Measurements from ENCODE around the gene PDLIM5. TPM values are rescaled to one million over a fixed set of nuclear protein-coding genes. Genes with fewer than 3 reads are reported as not detected.

PDLIM5 gene
- total and polyA plus RNA-seq, 4 donors, result 64.4 to 762 (median 228) TPM

GRCh38 chr4:94416335-94416734 lies 35.4 kb upstream of the PDLIM5 start:
- H3K9me3 ChIP-seq (ENCODE audit: control insufficient read depth, low read length), result no peaks in the 10 kb centered on the region

DNA sequence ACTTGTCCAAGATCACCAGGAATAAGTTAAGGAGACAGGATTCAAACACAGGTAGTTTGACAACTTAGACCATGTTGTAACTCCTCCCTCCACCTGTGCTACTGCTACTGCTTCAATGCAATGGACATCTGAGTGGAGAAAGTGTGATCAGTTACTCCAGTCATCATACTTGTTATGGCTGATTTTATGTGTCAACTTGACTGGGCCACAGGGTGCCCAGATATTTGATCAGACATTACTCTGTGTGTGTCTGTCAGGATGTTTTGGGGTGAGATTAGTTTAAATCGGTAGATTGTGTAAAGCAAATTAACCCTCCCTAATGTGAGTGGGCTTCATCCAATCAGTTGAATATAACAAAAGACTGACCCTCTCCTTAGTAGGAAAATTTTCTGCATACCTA lies 34.8 kb upstream of the PDLIM5 start:
- WGBS, 2 donors, result 96 to 100% methylated on average over 1 of the region's 1 CpG
- Histone ChIP-seq H3K4me1 (ENCODE audit: control insufficient read depth in 1 of 2, insufficient read depth in 2 of 2, low read length in 2 of 2) (peaks cover 2% of the 10 kb centered on the region in 2 donors), H3K27ac (ENCODE audit: low read depth in 1 of 2, low read length in 2 of 2) (no peak overlapping the region), H3K4me3 (ENCODE audit: low read length in 2 of 2) (no peak overlapping the region), H3K36me3 (ENCODE audit: control insufficient read depth in 1 of 2, insufficient read depth in 2 of 2, low read length in 1 of 2) (no peaks in the 10 kb centered on the region), H3K27me3 (ENCODE audit: control insufficient read depth in 1 of 2, insufficient read depth in 2 of 2, low read length in 1 of 2) (no peaks in the 10 kb centered on the region), H3K9me3 (ENCODE audit: control insufficient read depth, low read length) (no peaks in the 10 kb centered on the region)
- intact Hi-C loops (cut with DNase I), result no loop called here
- no peak for ATAC-seq (ENCODE audit: low FRiP score)
- no peak for DNase-seq

More at GRCh38 chr4:94416335-94416734, 35.4 kb upstream of the PDLIM5 start:
- Histone ChIP-seq H3K27ac (ENCODE audit: low read depth in 1 of 2, low read length in 2 of 2) (no peak overlapping the region), H3K4me3 (ENCODE audit: low read length in 2 of 2) (no peak overlapping the region), H3K36me3 (ENCODE audit: control insufficient read depth in 1 of 2, insufficient read depth in 2 of 2, low read length in 1 of 2) (no peaks in the 10 kb centered on the region), H3K4me1 (ENCODE audit: control insufficient read depth in 1 of 2, insufficient read depth in 2 of 2, low read length in 2 of 2) (peaks cover 2% of the 10 kb centered on the region in 2 donors), H3K27me3 (ENCODE audit: control insufficient read depth in 1 of 2, insufficient read depth in 2 of 2, low read length in 1 of 2) (no peaks in the 10 kb centered on the region)
- no peak for ATAC-seq (ENCODE audit: low FRiP score)
- DNase-seq, result no peak
- intact Hi-C loops (cut with DNase I), result no loop called here
- WGBS, 2 donors, result 96 to 99% methylated on average over 4 of the region's 4 CpGs

DNA sequence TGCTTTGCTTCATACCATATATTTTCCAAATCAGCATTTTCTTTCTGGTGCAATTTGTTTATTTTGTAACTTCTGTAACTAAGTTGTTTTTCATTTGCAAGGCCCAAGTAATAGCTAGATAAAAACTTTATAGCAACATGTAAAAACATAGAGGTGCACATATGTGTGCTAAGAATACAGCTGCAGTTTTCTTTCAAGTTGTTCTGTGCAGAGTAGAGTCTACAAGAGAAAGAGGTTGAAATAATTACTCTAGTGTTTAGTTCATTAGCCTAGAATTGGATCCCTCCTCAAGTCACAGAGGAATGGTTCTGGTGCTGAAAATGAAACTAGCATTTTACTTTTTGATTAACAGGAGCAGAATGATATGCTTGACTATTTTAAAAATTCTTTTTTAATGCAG lies 32.2 kb upstream of the PDLIM5 start:
- no peak overlapping the region for H3K4me3 ChIP-seq (ENCODE audit: low read length in 2 of 2)
- ATAC-seq (ENCODE audit: low FRiP score), result no peak
- intact Hi-C loops (cut with DNase I), result no loop called here

DNA sequence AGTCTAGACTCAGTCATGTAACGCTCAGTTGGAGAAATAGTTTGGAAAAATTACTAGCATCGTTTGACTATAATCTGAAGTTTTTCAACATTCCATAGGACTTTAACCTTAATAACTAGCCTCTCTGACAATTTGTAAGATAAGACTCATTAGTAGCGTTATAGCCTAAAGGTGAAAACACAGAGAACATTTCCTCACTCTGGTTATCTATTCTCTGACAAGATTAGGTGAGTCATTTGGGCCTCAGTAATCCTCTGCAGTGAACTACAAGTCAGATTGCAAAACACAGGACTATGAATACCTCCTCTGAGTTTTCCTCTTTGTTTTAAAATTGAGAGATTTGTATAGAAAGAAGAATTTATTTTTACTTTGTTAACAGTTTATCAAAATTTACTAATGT lies 31.8 kb upstream of the PDLIM5 start:
- Histone ChIP-seq H3K27me3 (ENCODE audit: control insufficient read depth in 1 of 2, insufficient read depth in 2 of 2, low read length in 1 of 2) (no peaks in the 10 kb centered on the region), H3K27ac (ENCODE audit: low read depth in 1 of 2, low read length in 2 of 2) (peak overlapping the region in 1 of 2 donors; percentile 43), H3K4me3 (ENCODE audit: low read length in 2 of 2) (no peak overlapping the region), H3K4me1 (ENCODE audit: control insufficient read depth in 1 of 2, insufficient read depth in 2 of 2, low read length in 2 of 2) (no peaks in the 10 kb centered on the region), H3K9me3 (ENCODE audit: control insufficient read depth, low read length) (no peaks in the 10 kb centered on the region), H3K36me3 (ENCODE audit: control insufficient read depth in 1 of 2, insufficient read depth in 2 of 2, low read length in 1 of 2) (no peaks in the 10 kb centered on the region)
- no peak for ATAC-seq (ENCODE audit: low FRiP score)
- no peak for DNase-seq
- intact Hi-C loops (cut with DNase I), result no loop called here
- 19 to 30% methylated on average over 3 of the region's 3 CpGs for WGBS, 2 donors

More for the DNA sequence above, 32.2 kb upstream of the PDLIM5 start:
- Histone ChIP-seq H3K4me1 (ENCODE audit: control insufficient read depth in 1 of 2, insufficient read depth in 2 of 2, low read length in 2 of 2) (no peaks in the 10 kb centered on the region), H3K36me3 (ENCODE audit: control insufficient read depth in 1 of 2, insufficient read depth in 2 of 2, low read length in 1 of 2) (no peaks in the 10 kb centered on the region), H3K9me3 (ENCODE audit: control insufficient read depth, low read length) (no peaks in the 10 kb centered on the region), H3K27me3 (ENCODE audit: control insufficient read depth in 1 of 2, insufficient read depth in 2 of 2, low read length in 1 of 2) (no peaks in the 10 kb centered on the region), H3K27ac (ENCODE audit: low read depth in 1 of 2, low read length in 2 of 2) (peak overlapping the region in 1 of 2 donors; percentile 43)
- DNase-seq, result no peak

- intact Hi-C loops (cut with DNase I), result no loop called here
Observed at GRCh38 chr4:94420356-94420755, 31.4 kb upstream of the PDLIM5 start.

GRCh38 chr4:94426783-94427182 lies 25.0 kb upstream of the PDLIM5 start:
- no peak overlapping the region for H3K27ac ChIP-seq (ENCODE audit: low read depth in 1 of 2, low read length in 2 of 2)
- WGBS, 2 donors, result 79 to 84% methylated on average over 1 of the region's 1 CpG

More at GRCh38 chr4:94420356-94420755, 31.4 kb upstream of the PDLIM5 start:
- H3K36me3 ChIP-seq (ENCODE audit: control insufficient read depth in 1 of 2, insufficient read depth in 2 of 2, low read length in 1 of 2), result no peaks in the 10 kb centered on the region
- H3K9me3 ChIP-seq (ENCODE audit: control insufficient read depth, low read length), result no peaks in the 10 kb centered on the region
- no peak overlapping the region for H3K27ac ChIP-seq (ENCODE audit: low read depth in 1 of 2, low read length in 2 of 2)
- DNase-seq, result no peak
- no peak for ATAC-seq (ENCODE audit: low FRiP score)
- no peaks in the 10 kb centered on the region for H3K27me3 ChIP-seq (ENCODE audit: control insufficient read depth in 1 of 2, insufficient read depth in 2 of 2, low read length in 1 of 2)
- WGBS, 2 donors, result 71 to 78% methylated on average over 2 of the region's 2 CpGs
- H3K4me1 ChIP-seq (ENCODE audit: control insufficient read depth in 1 of 2, insufficient read depth in 2 of 2, low read length in 2 of 2), result no peaks in the 10 kb centered on the region
- no peak overlapping the region for H3K4me3 ChIP-seq (ENCODE audit: low read length in 2 of 2)

DNA sequence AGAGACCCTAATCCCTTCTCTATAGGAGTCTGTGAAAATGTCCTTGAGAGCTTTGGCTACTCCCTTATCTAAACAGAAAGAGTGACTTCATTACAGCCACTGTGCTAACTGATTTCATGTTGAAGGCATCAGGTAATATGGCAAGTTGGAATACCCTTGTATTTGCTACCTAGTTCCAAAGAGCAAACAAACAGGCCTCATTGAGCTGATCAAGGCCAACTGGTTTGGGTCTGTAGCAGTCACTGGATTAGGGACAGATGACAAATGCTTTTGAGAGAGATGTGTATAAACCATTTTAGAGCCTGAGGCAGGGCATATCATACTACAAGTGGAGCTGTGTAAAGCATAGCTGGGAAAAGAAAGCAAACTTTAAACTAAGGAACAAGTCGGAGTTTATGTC lies 22.9 kb upstream of the PDLIM5 start:
- Histone ChIP-seq H3K9me3 (ENCODE audit: control insufficient read depth, low read length) (peaks cover 2% of the 10 kb centered on the region), H3K4me1 (ENCODE audit: control insufficient read depth in 1 of 2, insufficient read depth in 2 of 2, low read length in 2 of 2) (no peaks in the 10 kb centered on the region), H3K27me3 (ENCODE audit: control insufficient read depth in 1 of 2, insufficient read depth in 2 of 2, low read length in 1 of 2) (no peaks in the 10 kb centered on the region), H3K4me3 (ENCODE audit: low read length in 2 of 2) (no peak overlapping the region), H3K27ac (ENCODE audit: low read depth in 1 of 2, low read length in 2 of 2) (no peak overlapping the region), H3K36me3 (ENCODE audit: control insufficient read depth in 1 of 2, insufficient read depth in 2 of 2, low read length in 1 of 2) (no peaks in the 10 kb centered on the region)
- 52 to 67% methylated on average over 1 of the region's 1 CpG for WGBS, 2 donors
- ATAC-seq (ENCODE audit: low FRiP score), result no peak
- intact Hi-C loops (cut with DNase I), result no loop called here
- no peak for DNase-seq

More at GRCh38 chr4:94426783-94427182, 25.0 kb upstream of the PDLIM5 start:
- Histone ChIP-seq H3K36me3 (ENCODE audit: control insufficient read depth in 1 of 2, insufficient read depth in 2 of 2, low read length in 1 of 2) (no peaks in the 10 kb centered on the region), H3K4me3 (ENCODE audit: low read length in 2 of 2) (no peak overlapping the region), H3K4me1 (ENCODE audit: control insufficient read depth in 1 of 2, insufficient read depth in 2 of 2, low read length in 2 of 2) (no peaks in the 10 kb centered on the region), H3K9me3 (ENCODE audit: control insufficient read depth, low read length) (peaks cover 2% of the 10 kb centered on the region), H3K27me3 (ENCODE audit: control insufficient read depth in 1 of 2, insufficient read depth in 2 of 2, low read length in 1 of 2) (no peaks in the 10 kb centered on the region)
- DNase-seq (no peak), ATAC-seq (ENCODE audit: low FRiP score) (no peak)
- intact Hi-C loops (cut with DNase I), result no loop called here

GRCh38 chr4:94430406-94430805 lies 21.3 kb upstream of the PDLIM5 start:
- Histone ChIP-seq H3K36me3 (ENCODE audit: control insufficient read depth in 1 of 2, insufficient read depth in 2 of 2, low read length in 1 of 2) (no peaks in the 10 kb centered on the region), H3K4me1 (ENCODE audit: control insufficient read depth in 1 of 2, insufficient read depth in 2 of 2, low read length in 2 of 2) (no peaks in the 10 kb centered on the region), H3K9me3 (ENCODE audit: control insufficient read depth, low read length) (peaks cover 2% of the 10 kb centered on the region), H3K4me3 (ENCODE audit: low read length in 2 of 2) (no peak overlapping the region), H3K27me3 (ENCODE audit: control insufficient read depth in 1 of 2, insufficient read depth in 2 of 2, low read length in 1 of 2) (no peaks in the 10 kb centered on the region), H3K27ac (ENCODE audit: low read depth in 1 of 2, low read length in 2 of 2) (no peak overlapping the region)
- WGBS, 2 donors, result 93% methylated on average over 6 of the region's 6 CpGs
- ATAC-seq (ENCODE audit: low FRiP score) (no peak), DNase-seq (no peak)
- intact Hi-C loops (cut with DNase I), result no loop called here

GRCh38 chr4:94431388-94431787 lies 20.4 kb upstream of the PDLIM5 start:
- ATAC-seq (ENCODE audit: low FRiP score) (no peak), DNase-seq (no peak)
- H3K9me3 ChIP-seq (ENCODE audit: control insufficient read depth, low read length), result peaks cover 2% of the 10 kb centered on the region
- H3K27ac ChIP-seq (ENCODE audit: low read depth in 1 of 2, low read length in 2 of 2), result no peak overlapping the region
- H3K4me1 ChIP-seq (ENCODE audit: control insufficient read depth in 1 of 2, insufficient read depth in 2 of 2, low read length in 2 of 2), result no peaks in the 10 kb centered on the region
- no peaks in the 10 kb centered on the region for H3K27me3 ChIP-seq (ENCODE audit: control insufficient read depth in 1 of 2, insufficient read depth in 2 of 2, low read length in 1 of 2)
- WGBS, 2 donors, result 96% methylated on average over 3 of the region's 3 CpGs
- intact Hi-C loops (cut with DNase I), result no loop called here
- no peaks in the 10 kb centered on the region for H3K36me3 ChIP-seq (ENCODE audit: control insufficient read depth in 1 of 2, insufficient read depth in 2 of 2, low read length in 1 of 2)
- H3K4me3 ChIP-seq (ENCODE audit: low read length in 2 of 2), result no peak overlapping the region
